ENCODE data around the gene NOL3.

Gene NOL3

DNA sequence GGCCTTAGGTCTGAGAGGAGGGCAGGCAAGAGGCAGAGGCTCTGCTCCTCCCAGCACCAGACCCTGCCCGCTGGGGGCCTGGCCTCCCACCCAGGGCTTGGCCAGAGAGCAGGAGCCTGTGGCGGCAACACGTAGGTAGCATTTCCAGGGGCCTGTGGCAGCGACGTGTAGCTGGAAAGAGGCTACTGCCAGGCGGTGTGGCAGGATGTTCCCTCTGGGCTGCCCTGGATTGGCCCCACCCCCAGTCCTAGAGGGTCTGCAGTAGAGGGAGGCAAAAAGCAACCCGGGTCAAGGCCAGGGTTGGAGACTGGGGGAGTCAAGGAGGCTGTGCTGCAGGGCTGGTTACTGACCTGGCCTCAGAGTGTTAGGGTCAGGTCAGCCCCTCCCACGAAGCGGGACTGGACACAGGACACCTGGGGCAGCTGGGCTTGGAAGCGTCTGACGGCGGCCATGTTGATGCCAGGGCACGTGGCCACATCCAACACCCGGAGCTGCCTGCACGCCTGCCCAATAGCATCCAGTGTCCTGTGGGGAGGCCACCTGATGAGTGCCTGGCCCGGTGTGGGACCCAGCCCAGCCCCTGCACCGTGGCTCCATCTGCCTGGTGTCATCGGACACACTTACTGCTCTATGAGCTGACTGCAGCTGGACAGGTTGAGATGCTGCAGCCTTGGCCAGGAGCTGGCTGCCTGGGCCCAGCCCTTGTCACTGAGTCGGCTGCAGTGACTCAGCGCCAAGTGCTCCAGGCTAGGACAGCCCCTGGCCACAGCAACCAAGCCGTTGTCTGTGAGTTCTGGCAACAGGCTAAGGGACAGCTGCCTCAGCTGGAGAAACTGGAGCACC lies 37.1 kb downstream of the NOL3 start:
- no peak for DNase-seq

DNA sequence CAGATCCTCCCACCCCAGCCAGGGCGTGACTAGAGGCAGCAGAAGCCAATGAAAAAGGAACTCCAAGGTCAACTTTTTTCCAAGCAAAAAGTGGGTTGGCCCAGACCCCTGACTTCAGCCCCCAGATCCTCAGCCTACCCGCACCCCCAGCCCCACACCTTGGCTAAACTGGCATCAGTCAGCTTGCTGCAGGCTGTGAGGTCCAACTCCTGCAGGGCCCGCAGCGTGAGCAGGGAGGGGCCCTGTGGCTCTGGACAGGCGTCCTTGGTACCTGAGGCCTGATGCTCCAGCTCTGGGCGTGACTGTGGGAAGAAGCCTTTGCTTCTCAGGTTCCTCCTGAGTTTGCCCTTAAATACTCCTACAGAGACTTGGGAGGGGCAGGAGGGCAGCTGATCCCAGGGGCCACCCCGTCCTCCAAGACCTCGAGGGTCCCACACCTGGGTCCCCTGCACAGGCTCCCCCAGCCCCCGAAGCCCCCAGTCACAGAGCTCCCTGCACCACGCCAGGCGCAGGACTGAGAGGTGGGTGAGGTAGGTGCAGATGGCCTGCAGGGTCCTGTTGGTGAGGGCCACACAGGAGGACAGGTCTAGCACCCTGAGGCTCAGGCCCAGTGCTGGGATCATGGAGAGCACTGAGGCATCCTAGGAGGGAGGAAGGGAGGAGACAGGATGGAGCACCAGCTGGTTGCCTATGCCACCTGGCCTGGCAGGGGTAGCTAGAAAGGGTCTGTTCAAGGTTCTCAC lies 38.0 kb downstream of the NOL3 start:
- no peak for DNase-seq

DNA sequence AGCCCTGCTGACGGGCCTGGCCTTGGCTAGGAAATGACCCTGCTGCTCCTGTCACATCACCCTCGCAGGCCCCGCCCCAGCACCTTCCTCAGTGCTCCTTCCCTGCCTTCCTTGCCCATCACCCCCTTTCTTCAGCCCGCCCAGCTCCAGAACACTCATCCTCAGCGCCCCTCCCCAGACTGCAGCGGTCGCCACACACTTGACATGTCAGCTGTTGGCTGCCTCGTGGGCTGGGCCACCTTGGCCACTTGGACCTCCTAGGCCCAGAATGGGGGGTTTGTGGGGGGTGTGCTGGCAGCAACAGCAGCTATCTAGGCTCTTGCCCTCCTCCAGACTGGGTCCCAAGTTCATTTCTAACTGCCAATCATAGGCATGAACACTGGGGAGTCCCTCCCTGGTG lies 39.2 kb downstream of the NOL3 start:
- DNase-seq: no peak

DNA sequence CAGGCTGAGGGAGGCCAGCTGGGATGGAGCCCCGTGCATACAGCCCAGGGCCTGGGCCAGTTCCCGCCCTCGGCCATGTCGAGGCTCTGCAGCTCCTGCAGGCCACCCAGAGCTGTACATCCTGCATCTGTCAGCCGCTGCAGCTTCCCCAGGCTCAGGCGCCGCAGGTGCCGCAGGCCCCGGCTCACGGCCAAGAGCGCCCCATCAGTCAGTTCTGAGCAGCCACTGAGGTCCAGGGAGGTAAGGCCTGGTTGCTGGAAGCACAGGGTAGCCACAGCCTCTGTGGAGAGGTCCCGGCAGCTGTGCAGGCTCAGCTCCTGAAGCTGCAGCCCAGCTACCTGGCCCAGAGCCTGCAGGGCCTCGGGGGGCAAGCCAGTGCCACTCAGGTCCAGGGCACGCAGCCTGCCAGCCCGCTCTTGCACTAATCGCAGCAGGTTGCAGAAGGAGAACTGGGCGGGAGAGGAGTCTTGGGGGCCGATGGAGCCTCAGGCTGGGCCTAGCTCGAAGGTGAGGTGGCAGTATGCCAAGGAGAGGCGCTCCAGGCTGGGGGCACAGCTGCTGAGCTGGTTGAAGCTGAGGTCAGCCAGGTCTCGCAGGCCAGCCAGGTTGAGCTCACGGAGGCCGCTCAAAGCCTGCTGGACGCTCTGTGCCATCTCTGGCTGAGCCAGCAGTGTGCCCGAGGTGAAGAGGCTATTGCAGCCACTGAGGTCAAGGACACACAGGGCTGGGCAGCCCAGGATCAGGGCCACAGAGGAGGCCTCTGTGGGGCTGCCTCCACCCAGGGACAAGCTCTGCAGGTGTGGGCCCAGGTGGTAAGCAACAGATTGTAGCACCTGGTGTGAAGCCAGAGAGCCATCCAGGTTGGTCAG lies 40.0 kb downstream of the NOL3 start:
- DNase-seq: no peak

DNA sequence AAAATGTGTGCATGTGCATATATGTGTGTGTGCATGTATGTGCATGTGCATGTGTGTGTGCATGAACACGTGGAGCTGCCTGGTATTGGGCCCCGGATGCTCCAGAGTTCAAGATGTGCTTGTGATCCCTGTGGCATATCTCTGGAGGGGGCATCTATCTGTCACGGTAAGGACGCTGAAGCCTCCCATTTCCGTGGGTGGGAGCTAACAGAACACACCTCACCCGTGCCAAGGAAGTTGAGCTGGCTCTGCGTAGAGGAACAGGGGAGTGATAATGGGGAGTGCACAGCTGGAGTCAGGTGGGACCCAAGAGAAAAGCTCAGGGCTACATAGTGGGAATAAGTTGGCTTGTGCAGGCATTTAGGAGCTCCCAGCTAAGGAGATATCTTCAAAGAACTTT lies 41.3 kb downstream of the NOL3 start:
- DNase-seq: no peak

DNA sequence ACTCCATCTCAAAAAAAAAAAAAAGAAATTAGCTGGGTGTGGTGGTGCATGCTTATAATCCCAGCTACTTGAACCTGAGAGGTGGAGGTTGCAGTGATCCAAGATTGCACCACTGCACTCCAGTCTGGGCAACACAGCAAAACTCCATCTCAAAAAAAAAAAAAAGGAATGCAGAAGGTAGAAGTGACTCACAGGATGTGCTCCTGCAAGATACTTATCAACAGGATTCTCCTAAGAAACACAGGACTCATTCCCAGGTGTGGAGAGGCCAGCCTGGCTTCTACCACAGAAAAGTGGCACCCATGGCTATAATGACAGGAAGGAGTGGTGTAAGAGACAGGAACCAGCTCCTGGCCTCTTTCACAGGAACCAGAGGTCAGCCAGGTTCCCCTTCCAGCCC lies 42.4 kb downstream of the NOL3 start:
- DNase-seq: no peak

DNA sequence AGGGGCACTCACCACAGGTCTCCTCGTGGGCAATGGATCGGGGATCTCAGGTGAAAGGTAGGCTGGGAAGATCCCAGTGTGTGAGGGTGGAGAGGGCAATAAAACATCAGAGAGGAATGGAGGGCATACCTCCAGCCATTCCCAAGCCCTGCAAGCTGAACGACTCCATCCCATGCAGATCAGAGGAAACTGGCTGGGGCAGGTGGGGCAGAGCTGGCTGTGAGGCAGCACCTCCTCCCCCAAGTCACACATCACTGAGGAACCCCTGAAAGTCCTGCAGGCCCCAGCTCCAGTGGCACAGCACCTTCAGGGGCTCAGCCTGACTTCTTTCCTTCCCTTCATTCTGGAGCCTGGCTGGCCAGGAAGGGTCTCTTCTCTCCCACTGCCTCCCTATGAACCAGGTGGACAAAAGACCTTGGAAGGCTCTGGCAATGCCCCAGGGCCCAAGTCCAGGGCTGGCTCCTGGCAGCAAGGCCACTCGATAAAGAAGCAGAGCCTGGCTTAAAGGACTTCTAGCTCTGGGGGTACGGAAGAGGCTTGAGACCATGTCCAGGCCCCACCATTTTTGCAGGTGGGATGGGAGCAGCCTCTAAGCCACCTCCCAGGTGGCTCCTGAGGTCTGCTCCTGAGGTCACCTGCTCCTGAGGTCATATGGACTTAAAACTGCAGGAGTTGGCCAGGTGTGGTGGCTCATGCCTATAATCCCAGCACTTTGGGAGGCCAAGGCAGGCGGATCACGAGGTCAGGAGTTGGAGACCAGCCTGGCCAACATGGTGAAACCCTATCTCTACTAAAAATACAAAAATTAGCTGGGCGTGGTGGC lies 43.1 kb downstream of the NOL3 start:
- no peak for DNase-seq

DNA sequence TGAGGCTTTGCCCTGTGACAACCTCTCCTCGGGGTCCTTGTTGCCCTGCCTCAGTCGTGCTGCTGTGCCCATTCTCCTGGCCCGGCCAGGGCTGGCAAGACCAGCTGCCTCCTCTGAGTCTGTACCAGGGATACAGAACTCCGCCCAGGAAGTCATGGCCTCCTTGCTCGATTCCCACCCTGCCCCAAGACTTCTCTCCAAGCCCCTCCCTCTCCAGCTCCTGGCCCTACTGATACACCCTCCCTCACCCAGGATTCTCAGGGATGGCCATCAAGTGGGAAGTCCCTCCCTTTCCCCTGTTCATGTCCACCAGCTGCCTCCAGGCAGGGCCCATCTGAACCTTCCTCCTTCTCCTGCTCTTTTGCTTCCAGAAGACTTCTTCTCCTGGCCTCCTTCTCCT lies 45.4 kb downstream of the NOL3 start:
- DNase-seq: no peak

DNA sequence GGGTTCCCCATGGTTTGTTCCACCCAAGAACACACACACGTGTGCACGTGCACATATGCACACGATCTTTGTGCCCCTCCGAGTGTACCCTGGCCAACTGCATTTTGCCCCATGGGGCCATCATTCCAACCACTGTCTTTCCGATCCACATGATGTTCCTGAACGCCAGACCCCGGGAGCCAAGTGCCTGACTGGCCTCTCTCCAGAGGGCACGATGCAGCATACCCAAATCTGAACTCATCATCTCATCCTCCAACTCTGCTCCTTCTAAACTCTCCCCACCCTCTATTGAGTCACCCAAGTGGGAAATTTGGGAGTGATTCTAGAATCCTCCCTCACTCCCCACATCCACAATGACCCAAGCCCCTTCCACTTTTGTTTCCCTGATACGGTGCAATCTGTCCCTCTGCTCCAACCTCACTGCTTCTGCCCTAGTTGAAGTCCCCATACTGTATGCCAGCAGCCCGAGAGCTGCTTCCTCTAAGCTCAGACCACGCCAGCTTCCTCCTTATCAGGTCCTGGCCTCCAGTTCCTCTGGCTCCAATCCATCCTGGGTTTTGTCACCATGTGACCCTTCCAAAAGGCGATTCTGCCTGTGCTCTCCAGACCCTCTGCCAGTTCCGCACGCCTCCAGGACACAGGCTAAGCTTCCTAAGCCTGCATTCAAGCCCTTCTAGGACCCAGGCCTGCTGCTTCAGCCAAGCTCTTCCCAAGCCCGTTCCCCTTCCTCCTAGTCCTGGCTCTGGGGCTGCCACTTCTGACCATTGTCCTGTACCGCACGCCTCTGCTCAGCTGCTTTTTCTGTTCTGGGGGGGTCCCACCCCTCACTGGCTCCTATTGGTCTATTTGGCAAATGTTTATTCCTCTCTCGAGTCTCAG lies 46.5 kb downstream of the NOL3 start:
- no peak for DNase-seq

DNA sequence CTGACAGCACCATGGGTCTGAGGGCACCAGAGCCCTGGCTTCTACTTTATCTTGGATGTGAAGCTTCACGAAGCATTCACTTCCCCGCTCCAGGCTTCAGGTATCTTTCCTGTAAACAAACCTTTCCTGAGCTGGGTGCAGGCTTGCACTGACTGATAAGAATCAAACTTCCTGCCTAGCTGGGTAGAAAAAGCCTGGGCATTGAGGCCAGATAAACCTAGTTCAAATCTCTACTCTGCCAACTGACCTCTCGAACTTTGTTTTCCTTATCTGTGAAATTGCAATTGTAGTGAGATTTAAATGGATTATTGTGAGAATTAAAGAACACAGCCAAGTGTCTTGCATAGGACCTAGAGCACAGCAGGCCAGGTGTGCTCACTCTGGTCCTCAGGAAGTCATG lies 53.7 kb downstream of the NOL3 start:
- no peak for DNase-seq

All from activated CD8-positive, alpha-beta memory T cell treated with anti-CD3 and anti-CD28 coated beads, Interleukin-2, amount 50 U/mL, for 48 hours (primary cell).